Fibroblast of pulmonary artery (primary cell): ENCODE measurements around the gene POMC.
"Not testable (repeated sequence)": the region's sequence is repeated elsewhere in the genome, so short reads cannot be mapped to it uniquely, and the experiment has no call there.

Experiments used
- DNase-seq: peaks from one replicate; pipeline ENCODE4 v3.0.0-alpha.2; 2010; ENCODE audit warnings: low read depth
- H3K4me3 ChIP-seq: replicated peaks from 2 replicates; pipeline ENCODE4 v1.5.1; 2011; ENCODE audit warnings: low read depth, mild to moderate bottlenecking, control low read depth, low read length, moderate library complexity
- TF ChIP-seq, protein P1 (sequence below): IDR thresholded peaks from 2 replicates; pipeline ENCODE4 v1.5.1; 2011; ENCODE audit warnings: mild to moderate bottlenecking, control low read depth, low read length, inconsistent platforms; ENCODE audit errors: missing control alignments

The POMC gene

DNA sequence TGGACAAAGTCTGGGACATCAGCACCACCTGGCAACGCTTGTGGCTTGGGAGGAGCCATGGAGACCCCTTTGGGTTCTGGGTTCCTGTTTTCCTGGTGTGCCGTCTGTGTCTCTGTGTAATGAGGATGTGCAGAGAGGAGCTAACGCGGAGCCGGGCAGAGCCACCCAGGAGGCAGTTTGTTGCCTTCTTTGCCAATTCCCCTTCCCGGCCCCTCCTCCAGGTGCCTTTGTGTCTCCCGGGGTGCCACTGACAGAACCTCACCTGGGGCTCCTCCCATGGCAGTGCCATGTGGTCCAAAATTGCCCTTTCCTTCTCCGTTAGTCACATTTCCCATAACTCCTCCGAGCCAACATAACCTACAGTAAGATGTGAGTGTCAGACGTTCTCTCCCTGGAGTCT lies 13.0 kb downstream of the POMC start:
- TF ChIP-seq, protein P1, sequence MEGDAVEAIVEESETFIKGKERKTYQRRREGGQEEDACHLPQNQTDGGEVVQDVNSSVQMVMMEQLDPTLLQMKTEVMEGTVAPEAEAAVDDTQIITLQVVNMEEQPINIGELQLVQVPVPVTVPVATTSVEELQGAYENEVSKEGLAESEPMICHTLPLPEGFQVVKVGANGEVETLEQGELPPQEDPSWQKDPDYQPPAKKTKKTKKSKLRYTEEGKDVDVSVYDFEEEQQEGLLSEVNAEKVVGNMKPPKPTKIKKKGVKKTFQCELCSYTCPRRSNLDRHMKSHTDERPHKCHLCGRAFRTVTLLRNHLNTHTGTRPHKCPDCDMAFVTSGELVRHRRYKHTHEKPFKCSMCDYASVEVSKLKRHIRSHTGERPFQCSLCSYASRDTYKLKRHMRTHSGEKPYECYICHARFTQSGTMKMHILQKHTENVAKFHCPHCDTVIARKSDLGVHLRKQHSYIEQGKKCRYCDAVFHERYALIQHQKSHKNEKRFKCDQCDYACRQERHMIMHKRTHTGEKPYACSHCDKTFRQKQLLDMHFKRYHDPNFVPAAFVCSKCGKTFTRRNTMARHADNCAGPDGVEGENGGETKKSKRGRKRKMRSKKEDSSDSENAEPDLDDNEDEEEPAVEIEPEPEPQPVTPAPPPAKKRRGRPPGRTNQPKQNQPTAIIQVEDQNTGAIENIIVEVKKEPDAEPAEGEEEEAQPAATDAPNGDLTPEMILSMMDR, result no peak
- DNase-seq, result no peak
- H3K4me3 ChIP-seq, result no peak overlapping the region

DNA sequence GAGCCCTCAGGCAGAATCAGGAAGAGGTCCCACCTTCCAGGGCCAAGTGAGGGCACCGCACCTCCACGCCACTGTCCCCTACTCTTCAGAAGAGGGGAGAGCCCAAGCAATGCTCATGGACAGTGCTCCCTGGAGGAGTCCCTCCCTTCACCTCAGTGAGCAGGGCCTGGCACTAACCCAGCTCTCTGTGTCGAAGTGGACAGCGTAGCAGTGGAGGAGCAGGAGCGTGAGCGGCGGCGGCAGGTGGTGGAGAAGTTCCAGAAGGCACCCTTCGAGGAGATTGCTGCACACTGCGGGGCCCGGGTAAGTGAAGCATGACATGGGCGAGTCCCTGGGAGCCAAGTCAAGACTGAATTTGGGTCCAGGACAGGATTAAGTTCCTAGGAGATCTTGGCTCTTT lies 16.7 kb downstream of the POMC start:
- TF ChIP-seq, protein P1, result no peak
- no peak overlapping the region for H3K4me3 ChIP-seq
- DNase-seq, result no peak

DNA sequence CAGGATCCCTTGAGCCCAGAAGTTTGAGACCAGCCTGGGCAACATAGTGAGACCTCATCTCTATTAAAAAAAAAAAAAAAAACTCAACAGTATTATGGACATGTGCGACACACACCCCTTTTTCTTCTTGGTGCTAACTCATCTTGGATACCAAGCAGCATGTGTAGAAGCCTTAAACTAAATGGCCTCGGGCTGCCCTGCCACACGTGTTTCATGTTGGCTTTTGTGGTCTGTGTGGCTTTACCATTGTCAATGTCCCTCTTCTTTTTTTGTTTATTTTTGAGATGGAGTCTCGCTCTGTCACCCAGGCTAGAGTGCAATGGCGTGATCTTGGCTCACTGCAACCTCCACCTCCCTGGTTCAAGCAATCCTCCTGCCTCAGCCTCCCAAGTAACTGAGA lies 17.4 kb downstream of the POMC start:
- H3K4me3 ChIP-seq, DNase-seq: not testable (repeated sequence)

DNA sequence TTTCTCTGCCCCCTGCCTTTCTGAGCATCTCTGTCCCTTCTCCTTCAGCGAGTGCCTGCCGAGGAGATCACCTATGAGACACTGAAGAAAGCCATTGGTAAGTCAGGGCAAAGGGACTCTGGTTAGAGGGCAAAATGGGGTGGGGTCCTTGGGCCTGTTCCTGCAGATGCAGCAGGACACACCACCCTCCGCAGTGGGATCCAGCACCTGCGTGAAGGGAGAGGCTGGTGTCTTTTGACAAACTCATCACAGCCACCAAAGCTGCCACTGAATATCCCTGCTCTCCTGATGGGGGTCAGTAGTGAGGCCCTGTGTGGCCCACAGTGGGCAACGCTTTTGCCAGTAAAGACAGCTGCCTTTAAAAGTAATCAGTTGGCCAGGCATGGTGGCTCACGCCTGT lies 18.7 kb downstream of the POMC start:
- H3K4me3 ChIP-seq, result no peak overlapping the region
- TF ChIP-seq, protein P1, result no peak
- DNase-seq, result no peak

DNA sequence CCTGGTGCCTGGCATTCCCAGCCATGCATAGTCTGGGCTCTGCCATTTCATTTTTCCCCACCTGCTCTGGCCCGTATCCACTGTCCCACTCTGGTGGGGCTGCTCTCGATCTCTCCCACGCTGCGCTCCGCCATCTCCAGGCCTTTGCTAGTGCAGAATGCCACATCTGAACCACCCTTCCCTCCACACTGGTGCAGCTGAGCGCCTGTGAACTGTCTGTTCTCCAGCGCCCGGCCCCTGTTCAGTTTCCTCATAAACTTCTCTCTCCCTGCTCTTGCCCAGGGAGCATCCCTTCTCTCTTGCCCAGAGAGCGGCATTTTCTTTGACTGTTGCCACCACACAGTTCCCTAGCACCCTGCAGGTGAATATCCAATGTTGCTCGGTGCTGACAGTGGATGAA lies 21.5 kb downstream of the POMC start:
- H3K4me3 ChIP-seq, result no peak overlapping the region
- TF ChIP-seq, protein P1, result no peak
- no peak for DNase-seq

DNA sequence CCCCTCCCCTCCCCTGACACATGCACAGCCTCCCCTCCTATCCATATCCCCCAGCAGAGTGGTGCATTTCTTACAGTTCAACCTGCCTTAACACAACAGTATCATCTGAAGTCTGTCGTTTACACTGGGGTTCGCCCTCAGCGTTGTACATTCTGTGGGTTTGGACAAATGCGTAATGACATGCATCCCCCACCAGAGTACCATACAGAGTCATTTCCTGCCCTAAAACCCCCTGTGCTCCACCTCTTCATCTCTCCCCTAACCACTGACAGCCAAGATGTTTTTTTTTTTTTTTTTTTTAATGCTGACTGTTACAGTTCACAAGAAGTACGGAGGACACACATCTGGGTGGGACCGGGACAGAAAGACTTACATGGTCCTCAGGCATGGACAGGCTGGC lies 22.6 kb downstream of the POMC start:
- TF ChIP-seq, protein P1, result no peak
- no peak overlapping the region for H3K4me3 ChIP-seq
- DNase-seq, result no peak

DNA sequence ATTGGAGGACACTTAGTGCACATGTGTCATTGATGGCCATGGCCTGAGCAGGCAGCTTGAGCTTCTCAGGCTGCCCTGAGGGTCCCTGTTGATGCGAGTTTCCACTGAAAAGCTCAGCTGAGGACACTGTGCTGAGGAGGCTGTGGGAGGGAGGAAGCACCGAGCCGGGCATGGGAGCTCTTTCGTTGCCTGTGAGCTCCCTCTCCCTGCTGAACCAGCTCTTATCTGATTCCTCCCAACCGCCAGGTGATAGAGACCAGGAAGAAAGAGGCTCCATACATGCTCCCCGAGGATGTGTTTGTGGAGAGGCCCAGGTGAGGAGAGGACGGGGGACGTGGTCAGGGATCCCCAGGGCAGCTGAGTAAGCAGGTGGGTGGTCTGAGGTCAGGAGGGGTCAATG lies 27.3 kb downstream of the POMC start:
- no peak overlapping the region for H3K4me3 ChIP-seq
- DNase-seq, result no peak
- TF ChIP-seq, protein P1, result no peak

DNA sequence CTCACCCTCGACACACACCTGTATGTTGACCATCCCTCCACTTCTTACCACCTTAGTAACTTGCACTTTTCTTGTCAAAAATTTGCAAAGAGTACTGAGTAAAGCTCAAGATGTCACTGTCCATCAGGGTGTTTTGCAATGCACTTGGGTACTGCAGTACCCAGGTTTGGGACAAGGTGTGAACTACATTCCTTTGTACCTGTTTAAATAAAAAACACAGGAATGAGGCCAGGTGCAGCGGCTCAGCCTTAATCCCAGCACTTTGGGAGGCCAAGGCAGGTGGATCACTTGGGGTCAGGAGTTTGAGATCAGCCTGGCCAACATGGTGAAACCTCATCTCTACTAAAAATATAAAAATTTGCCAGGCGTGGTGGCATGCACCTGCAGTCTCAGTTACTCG lies 27.8 kb downstream of the POMC start:
- H3K4me3 ChIP-seq, DNase-seq: not testable (repeated sequence)
